Bronchus fibroblast of lung (primary cell): ENCODE measurements around the gene TBC1D7. TPM values are rescaled to one million over a fixed set of nuclear protein-coding genes. Genes with fewer than 3 reads are reported as not detected.

Experiments used
- total RNA-seq: library from RNA; depleted of rRNA; stranded (reverse); fragments of >200 nt; gene quantifications from 2 replicates; pipeline ENCODE4 v1.2.3, GENCODE V29; 2015

Gene TBC1D7
- total RNA-seq = 8.7 and 14.4 TPM in 2 replicates

GRCh38 chr6:13328076-13328874, at the start of gene TBC1D7:
TBC1D7 (minus strand) TSS chr6:13328537; CDS start chr6:13326898, 1,639 bp downstream.

Other genes with a start within 250 kb of the TBC1D7 start
- 2.2 and 2.7 TPM in 2 replicates for gene GFOD1, start 159.1 kb upstream of the TBC1D7 start, total RNA-seq
- 5.1 and 5.5 TPM in 2 replicates for gene SIRT5, start 246.1 kb upstream of the TBC1D7 start, total RNA-seq